Fibroblast of mammary gland (primary cell): ENCODE data around the gene PHF5A.

ENCODE experiments used
- DNase-seq: peaks from one replicate; pipeline ENCODE4 v3.0.0-alpha.2; 2010; ENCODE audit warnings: low read depth
- H3K4me3 ChIP-seq: 2 replicates; pipeline ENCODE4 v1.5.1; 2011; ENCODE audit warnings: low read depth, mild to moderate bottlenecking, low read length, moderate library complexity; ENCODE audit not compliant: control insufficient read depth
- CTCF ChIP-seq: conservative IDR thresholded peaks from 2 replicates; pipeline ENCODE4 v1.5.1; 2011; ENCODE audit warnings: low read depth, low read length, inconsistent platforms; ENCODE audit not compliant: control insufficient read depth, insufficient read depth

The PHF5A gene

GRCh38 chr22:41488076-41488475, 19.6 kb upstream of the PHF5A start:
- TF ChIP-seq CTCF = no peak
- DNase-seq = no peak
- no peak overlapping the region for H3K4me3 ChIP-seq

DNA sequence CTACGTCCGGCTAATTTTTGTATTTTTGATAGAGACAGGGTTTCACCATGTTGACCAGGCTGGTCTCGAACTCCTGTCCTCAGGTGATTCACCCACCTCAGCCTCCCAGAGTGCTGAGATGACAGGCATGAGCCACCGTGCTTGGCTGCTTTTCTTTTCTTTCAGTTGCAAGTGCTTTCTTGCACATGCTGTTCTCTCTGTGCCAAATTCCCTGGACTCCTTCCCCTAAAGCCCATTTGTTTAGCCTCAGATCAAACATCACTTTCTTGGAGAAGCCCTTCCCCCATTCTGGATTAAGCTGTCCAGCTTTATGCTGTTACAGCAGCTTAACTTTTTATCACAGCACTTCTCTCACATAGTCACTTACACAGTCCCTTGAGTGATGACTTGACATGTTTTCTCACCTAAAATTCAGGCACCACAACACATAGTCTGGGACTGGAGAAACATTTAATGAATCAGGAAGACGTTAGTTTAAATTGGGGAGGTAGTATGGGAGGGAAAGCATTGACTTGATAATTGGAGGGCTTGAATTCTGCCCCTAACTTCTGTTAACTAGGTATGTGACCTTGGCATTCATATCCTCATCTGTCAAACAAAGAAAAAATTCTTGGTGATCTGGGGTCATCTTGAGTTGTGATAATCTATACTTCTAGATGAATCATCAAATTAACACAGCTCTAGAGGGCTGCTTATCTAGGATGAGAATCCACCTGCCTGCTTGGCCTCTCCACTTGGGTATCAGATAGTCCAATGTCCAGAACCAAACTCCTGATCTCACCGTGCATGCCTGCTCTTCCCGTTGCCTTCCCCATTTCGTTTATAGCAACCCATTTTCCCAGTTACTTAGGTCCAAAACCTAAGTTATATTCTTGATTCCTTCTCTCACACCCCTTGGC, 18.8 kb upstream of the PHF5A start:
- no peak overlapping the region for H3K4me3 ChIP-seq
- no peak for TF ChIP-seq CTCF
- no peak for DNase-seq

DNA sequence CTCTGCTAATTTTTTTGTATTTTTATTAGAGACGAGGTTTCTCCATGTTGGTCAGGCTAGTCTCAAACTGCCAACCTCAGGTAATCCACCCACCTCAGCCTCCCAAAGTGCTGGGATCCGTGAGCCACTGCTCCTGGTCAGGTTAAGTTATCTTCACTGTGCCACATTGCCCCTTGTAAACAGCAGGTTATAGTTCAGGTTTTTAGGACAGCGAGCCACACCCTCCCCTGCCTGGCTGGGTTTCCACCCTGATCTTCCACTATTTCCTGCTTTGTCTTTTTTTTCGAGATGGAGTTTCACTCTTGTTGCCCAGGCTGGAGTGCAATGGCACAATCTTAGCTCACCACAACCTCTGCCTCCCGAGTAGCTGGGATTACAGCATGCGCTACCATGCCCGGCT, 16.5 kb upstream of the PHF5A start:
- no peak for DNase-seq
- no peak overlapping the region for H3K4me3 ChIP-seq
- TF ChIP-seq CTCF = no peak

- no peak overlapping the region for H3K4me3 ChIP-seq
- DNase-seq = peak; percentile 65
- TF ChIP-seq CTCF = no peak
These were observed 13.9 kb upstream of the PHF5A start for GRCh38 chr22:41482319-41482935.

- DNase-seq = no peak
- no peak for TF ChIP-seq CTCF
- H3K4me3 ChIP-seq = no peak overlapping the region
These were observed 13.4 kb upstream of the PHF5A start for GRCh38 chr22:41481925-41482318.

GRCh38 chr22:41481131-41481830, 12.8 kb upstream of the PHF5A start:
- no peak overlapping the region for H3K4me3 ChIP-seq
- peak; percentile 55 for DNase-seq
- TF ChIP-seq CTCF = no peak
